ENCODE measurements around the gene LAPTM5. TPM values are rescaled to one million over a fixed set of nuclear protein-coding genes. Genes with fewer than 3 reads are reported as not detected.

LAPTM5 gene
- total RNA-seq, 3 donors from 2014 or later = 68.3 to 97.3 (median 86.8) TPM

GRCh38 chr1:30721812-30722537 lies 35.6 kb downstream of the LAPTM5 start:
- no peaks in the 10 kb centered on the region for H3K9me3 Mint-ChIP-seq
- no peak overlapping the region for H3K4me3 Mint-ChIP-seq
- H3K36me3 Mint-ChIP-seq (ENCODE audit: insufficient read depth) = peaks cover 1% of the 10 kb centered on the region
- H3K4me1 Mint-ChIP-seq (ENCODE audit: low read depth) = peaks cover 33% of the 10 kb centered on the region
- no peaks in the 10 kb centered on the region for H3K27me3 Mint-ChIP-seq (ENCODE audit: low read depth)
- DNase-seq (no peak), ATAC-seq (no peak)

- ATAC-seq = no peak
- Mint-ChIP-seq H3K4me3 (no peak overlapping the region), H3K4me1 (ENCODE audit: low read depth) (peaks cover 33% of the 10 kb centered on the region), H3K9me3 (no peaks in the 10 kb centered on the region), H3K27me3 (ENCODE audit: low read depth) (no peaks in the 10 kb centered on the region), H3K36me3 (ENCODE audit: insufficient read depth) (peaks cover 1% of the 10 kb centered on the region)
- no peak for DNase-seq
Measured at GRCh38 chr1:30721341-30721793, 36.2 kb downstream of the LAPTM5 start.

GRCh38 chr1:30720271-30721223 lies 37.0 kb downstream of the LAPTM5 start:
- no peak for ATAC-seq
- H3K4me3 Mint-ChIP-seq = peak overlapping the region; percentile 31

GRCh38 chr1:30719406-30720270 lies 37.9 kb downstream of the LAPTM5 start:
- Mint-ChIP-seq H3K27me3 (ENCODE audit: low read depth) (no peaks in the 10 kb centered on the region), H3K36me3 (ENCODE audit: insufficient read depth) (peaks cover 2% of the 10 kb centered on the region), H3K4me3 (peak overlapping the region; percentile 86), H3K4me1 (ENCODE audit: low read depth) (peaks cover 33% of the 10 kb centered on the region), H3K9me3 (peaks cover 8% of the 10 kb centered on the region)
- ATAC-seq (no peak), DNase-seq (no peak)

More at GRCh38 chr1:30720271-30721223, 37.0 kb downstream of the LAPTM5 start:
- no peak for DNase-seq
- Mint-ChIP-seq H3K27me3 (ENCODE audit: low read depth) (no peaks in the 10 kb centered on the region), H3K4me1 (ENCODE audit: low read depth) (peaks cover 33% of the 10 kb centered on the region), H3K36me3 (ENCODE audit: insufficient read depth) (peaks cover 1% of the 10 kb centered on the region), H3K9me3 (peaks cover 2% of the 10 kb centered on the region)

GRCh38 chr1:30718636-30719405 lies 38.8 kb downstream of the LAPTM5 start:
- ATAC-seq = peak; percentile 73 to 77
- DNase-seq = peak; percentile 85
- Mint-ChIP-seq H3K27me3 (ENCODE audit: low read depth) (no peaks in the 10 kb centered on the region), H3K4me1 (ENCODE audit: low read depth) (peaks cover 30% of the 10 kb centered on the region), H3K36me3 (ENCODE audit: insufficient read depth) (peaks cover 2% of the 10 kb centered on the region), H3K4me3 (peak overlapping the region; percentile 86), H3K9me3 (peaks cover 8% of the 10 kb centered on the region)

GRCh38 chr1:30718091-30718635 lies 39.4 kb downstream of the LAPTM5 start:
- Mint-ChIP-seq H3K4me1 (ENCODE audit: low read depth) (peaks cover 30% of the 10 kb centered on the region), H3K27me3 (ENCODE audit: low read depth) (no peaks in the 10 kb centered on the region), H3K4me3 (peak overlapping the region; percentile 89), H3K9me3 (peaks cover 8% of the 10 kb centered on the region), H3K36me3 (ENCODE audit: insufficient read depth) (peaks cover 2% of the 10 kb centered on the region)
- peak; percentile 90 to 91 for ATAC-seq
- DNase-seq = peak; percentile 100

GRCh38 chr1:30716646-30717045 lies 40.9 kb downstream of the LAPTM5 start:
- Mint-ChIP-seq H3K4me3 (no peak overlapping the region), H3K9me3 (peaks cover 8% of the 10 kb centered on the region), H3K27me3 (ENCODE audit: low read depth) (peaks cover 3% of the 10 kb centered on the region), H3K36me3 (ENCODE audit: insufficient read depth) (peaks cover 2% of the 10 kb centered on the region), H3K4me1 (ENCODE audit: low read depth) (peaks cover 26% of the 10 kb centered on the region)
- DNase-seq (no peak), ATAC-seq (no peak)

GRCh38 chr1:30715886-30716285 lies 41.7 kb downstream of the LAPTM5 start:
- Mint-ChIP-seq H3K4me3 (no peak overlapping the region), H3K36me3 (ENCODE audit: insufficient read depth) (peaks cover 2% of the 10 kb centered on the region), H3K27me3 (ENCODE audit: low read depth) (peaks cover 4% of the 10 kb centered on the region), H3K9me3 (peaks cover 8% of the 10 kb centered on the region), H3K4me1 (ENCODE audit: low read depth) (peaks cover 21% of the 10 kb centered on the region)
- no peak for ATAC-seq
- DNase-seq = no peak

- no peak for DNase-seq
Measured at GRCh38 chr1:30715216-30715615, 42.4 kb downstream of the LAPTM5 start.

GRCh38 chr1:30714536-30715090 lies 43.0 kb downstream of the LAPTM5 start:
- ATAC-seq (no peak), DNase-seq (no peak)
- H3K4me3 Mint-ChIP-seq = no peak overlapping the region
- H3K4me1 Mint-ChIP-seq (ENCODE audit: low read depth) = peaks cover 9% of the 10 kb centered on the region
- H3K36me3 Mint-ChIP-seq (ENCODE audit: insufficient read depth) = peaks cover 2% of the 10 kb centered on the region
- peaks cover 8% of the 10 kb centered on the region for H3K9me3 Mint-ChIP-seq
- H3K27me3 Mint-ChIP-seq (ENCODE audit: low read depth) = peaks cover 4% of the 10 kb centered on the region

More at GRCh38 chr1:30715216-30715615, 42.4 kb downstream of the LAPTM5 start:
- Mint-ChIP-seq H3K27me3 (ENCODE audit: low read depth) (peaks cover 4% of the 10 kb centered on the region), H3K36me3 (ENCODE audit: insufficient read depth) (peaks cover 2% of the 10 kb centered on the region), H3K4me1 (ENCODE audit: low read depth) (peaks cover 15% of the 10 kb centered on the region), H3K4me3 (no peak overlapping the region), H3K9me3 (peaks cover 8% of the 10 kb centered on the region)
- no peak for ATAC-seq

GRCh38 chr1:30714025-30714424 lies 43.5 kb downstream of the LAPTM5 start:
- Mint-ChIP-seq H3K4me1 (ENCODE audit: low read depth) (peaks cover 5% of the 10 kb centered on the region), H3K27me3 (ENCODE audit: low read depth) (peaks cover 4% of the 10 kb centered on the region), H3K36me3 (ENCODE audit: insufficient read depth) (peaks cover 2% of the 10 kb centered on the region), H3K4me3 (no peak overlapping the region), H3K9me3 (peaks cover 8% of the 10 kb centered on the region)
- DNase-seq (no peak), ATAC-seq (no peak)

GRCh38 chr1:30713311-30713710 lies 44.3 kb downstream of the LAPTM5 start:
- ATAC-seq = no peak
- Mint-ChIP-seq H3K4me1 (ENCODE audit: low read depth) (peaks cover 5% of the 10 kb centered on the region), H3K27me3 (ENCODE audit: low read depth) (peaks cover 7% of the 10 kb centered on the region), H3K9me3 (peaks cover 8% of the 10 kb centered on the region), H3K4me3 (no peak overlapping the region), H3K36me3 (ENCODE audit: insufficient read depth) (peaks cover 2% of the 10 kb centered on the region)
- DNase-seq = no peak

GRCh38 chr1:30712583-30712982 lies 45.0 kb downstream of the LAPTM5 start:
- ATAC-seq = no peak
- Mint-ChIP-seq H3K4me3 (no peak overlapping the region), H3K9me3 (peaks cover 8% of the 10 kb centered on the region), H3K4me1 (ENCODE audit: low read depth) (peaks cover 2% of the 10 kb centered on the region), H3K36me3 (ENCODE audit: insufficient read depth) (peaks cover 2% of the 10 kb centered on the region), H3K27me3 (ENCODE audit: low read depth) (peaks cover 9% of the 10 kb centered on the region)
- no peak for DNase-seq
